IMR-90 (cell line): ENCODE measurements around the gene RALGPS1.

ENCODE experiments used
- POLR2A ChIP-seq: IDR thresholded peaks from 2 replicates; pipeline ENCODE4 v1.6.1; 2012; ENCODE audit warnings: mild to moderate bottlenecking, low read depth, low read length
- RFX5 ChIP-seq: IDR thresholded peaks from 2 replicates; pipeline ENCODE4 v1.8.0; 2012; ENCODE audit warnings: low read depth, mild to moderate bottlenecking, low read length, moderate library complexity
- TF ChIP-seq, protein P1 (sequence below): conservative IDR thresholded peaks from 2 replicates; pipeline ENCODE4 v1.5.1; 2012; ENCODE audit warnings: mild to moderate bottlenecking, low read depth, low read length, improper control_type of control experiment

DNA sequence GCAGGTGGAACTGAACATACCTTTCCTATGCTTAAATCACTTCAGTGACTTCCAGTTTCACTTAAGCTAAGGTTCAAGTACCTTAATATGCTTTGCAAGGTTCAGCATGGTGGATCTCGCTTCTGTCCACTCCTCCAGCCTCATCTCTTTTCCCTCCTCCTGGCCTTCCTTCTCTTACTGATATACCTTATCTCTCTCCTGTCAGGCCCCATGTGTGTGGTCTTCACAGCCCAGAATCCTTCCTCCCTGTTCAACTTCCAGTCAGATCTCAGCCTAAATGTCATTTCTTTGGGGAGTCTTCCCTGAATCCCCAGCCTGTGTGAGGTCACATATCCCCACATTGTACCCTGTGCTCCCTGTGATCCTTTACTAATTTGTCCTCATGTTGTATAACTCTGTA is 120.1 kb downstream of the RALGPS1 start:
- TF ChIP-seq RFX5: no peak
- TF ChIP-seq, protein P1, sequence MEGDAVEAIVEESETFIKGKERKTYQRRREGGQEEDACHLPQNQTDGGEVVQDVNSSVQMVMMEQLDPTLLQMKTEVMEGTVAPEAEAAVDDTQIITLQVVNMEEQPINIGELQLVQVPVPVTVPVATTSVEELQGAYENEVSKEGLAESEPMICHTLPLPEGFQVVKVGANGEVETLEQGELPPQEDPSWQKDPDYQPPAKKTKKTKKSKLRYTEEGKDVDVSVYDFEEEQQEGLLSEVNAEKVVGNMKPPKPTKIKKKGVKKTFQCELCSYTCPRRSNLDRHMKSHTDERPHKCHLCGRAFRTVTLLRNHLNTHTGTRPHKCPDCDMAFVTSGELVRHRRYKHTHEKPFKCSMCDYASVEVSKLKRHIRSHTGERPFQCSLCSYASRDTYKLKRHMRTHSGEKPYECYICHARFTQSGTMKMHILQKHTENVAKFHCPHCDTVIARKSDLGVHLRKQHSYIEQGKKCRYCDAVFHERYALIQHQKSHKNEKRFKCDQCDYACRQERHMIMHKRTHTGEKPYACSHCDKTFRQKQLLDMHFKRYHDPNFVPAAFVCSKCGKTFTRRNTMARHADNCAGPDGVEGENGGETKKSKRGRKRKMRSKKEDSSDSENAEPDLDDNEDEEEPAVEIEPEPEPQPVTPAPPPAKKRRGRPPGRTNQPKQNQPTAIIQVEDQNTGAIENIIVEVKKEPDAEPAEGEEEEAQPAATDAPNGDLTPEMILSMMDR: no peak
- TF ChIP-seq POLR2A: no peak
